WTC11 (cell line): Measurements from ENCODE around the gene APOD. TPM values are rescaled to one million over a fixed set of nuclear protein-coding genes. Genes with fewer than 3 reads are reported as not detected.

Experiments used
- ATAC-seq: fragments of 200-7000 bp; cut with Tn5 transposase; 2 replicates; pipeline ENCODE4 v1.10.0; 2021; ENCODE audit warnings: mild to moderate bottlenecking, moderate library complexity
- CTCF ChIA-PET: fragments of 300-600 bp; sonication (Branson Sonifier 250); formaldehyde crosslinking; loops from one replicate; lab custom pipeline; 2021; ENCODE audit warnings: antibody characterized with exemption; lab: Charles Lee
- POLR2A ChIA-PET: fragments of 350-600 bp; sonication (Branson Sonifier 250); formaldehyde crosslinking; loops from one replicate; lab custom pipeline; 2021; ENCODE audit warnings: antibody characterized with exemption; lab: Charles Lee
- DNase-seq: peaks from one replicate; pipeline ENCODE4 v3.0.0; 2021; ENCODE audit warnings: low spot score
- H3K27ac Mint-ChIP-seq: 2 replicates; pipeline ENCODE4 v1.8.0; 2021; ENCODE audit warnings: mixed read lengths
- H3K27me3 Mint-ChIP-seq: 2 replicates; pipeline ENCODE4 v1.8.0; 2021; ENCODE audit warnings: low read depth, mild to moderate bottlenecking, moderate library complexity, mixed read lengths
- H3K36me3 Mint-ChIP-seq: 2 replicates; pipeline ENCODE4 v1.8.0; 2021; ENCODE audit warnings: mixed read lengths
- H3K4me1 Mint-ChIP-seq: 2 replicates; pipeline ENCODE4 v1.8.0; 2022; ENCODE audit warnings: mixed read lengths
- H3K4me3 Mint-ChIP-seq: 2 replicates; pipeline ENCODE4 v1.8.0; 2021; ENCODE audit warnings: mild to moderate bottlenecking, moderate library complexity, mixed read lengths
- H3K9me3 Mint-ChIP-seq: 2 replicates; pipeline ENCODE4 v1.8.0; 2021; ENCODE audit warnings: mixed read lengths
- ARID4B ChIP-seq: sonication (generic); formaldehyde crosslinking; IDR thresholded peaks from 2 replicates; pipeline ENCODE4 v1.8.0; 2023; ENCODE audit warnings: missing genetic modification reagents, mild to moderate bottlenecking, borderline replicate concordance
- CDX4 ChIP-seq: fragments of 250-450 bp; sonication (Bioruptor Pico); IDR thresholded peaks from 2 replicates; pipeline ENCODE4 v1.9.0; 2021; ENCODE audit warnings: moderate library complexity, mild to moderate bottlenecking, inconsistent platforms, borderline replicate concordance
- CREB1 ChIP-seq: sonication (generic); formaldehyde crosslinking; IDR thresholded peaks from 2 replicates; pipeline ENCODE4 v1.8.0; 2023; ENCODE audit warnings: mild to moderate bottlenecking, missing genetic modification reagents
- CTCF ChIP-seq: fragments of 200-600 bp; IDR thresholded peaks from 2 replicates; pipeline ENCODE4 v1.8.0; 2022; ENCODE audit warnings: antibody characterized with exemption
- E2F4 ChIP-seq: sonication (generic); formaldehyde crosslinking; IDR thresholded peaks from 2 replicates; pipeline ENCODE4 v1.8.1; 2022; ENCODE audit warnings: low read depth, mild to moderate bottlenecking, moderate library complexity, missing genetic modification reagents, borderline replicate concordance
- GABPB1 ChIP-seq: sonication (generic); formaldehyde crosslinking; IDR thresholded peaks from 2 replicates; pipeline ENCODE4 v1.8.1; 2023; ENCODE audit warnings: mild to moderate bottlenecking, missing genetic modification reagents
- JAZF1 ChIP-seq: fragments of 250-450 bp; sonication (Bioruptor Pico); IDR thresholded peaks from 2 replicates; pipeline ENCODE4 v1.9.0; 2021; ENCODE audit warnings: moderate library complexity, mild to moderate bottlenecking, inconsistent platforms
- JUN ChIP-seq: sonication (generic); formaldehyde crosslinking; IDR thresholded peaks from 2 replicates; pipeline ENCODE4 v1.8.0; 2023; ENCODE audit warnings: mild to moderate bottlenecking, missing genetic modification reagents
- MXD4 ChIP-seq: fragments of 250-450 bp; sonication (Bioruptor Pico); IDR thresholded peaks from 2 replicates; pipeline ENCODE4 v1.8.0; 2021; ENCODE audit warnings: mild to moderate bottlenecking, moderate library complexity, borderline replicate concordance
- NFATC4 ChIP-seq: fragments of 250-450 bp; sonication (Bioruptor Pico); IDR thresholded peaks from 2 replicates; pipeline ENCODE4 v1.9.0; 2021; ENCODE audit warnings: mild to moderate bottlenecking
- TEAD1 ChIP-seq: sonication (generic); formaldehyde crosslinking; IDR thresholded peaks from 2 replicates; pipeline ENCODE4 v1.8.0; 2022; ENCODE audit warnings: mild to moderate bottlenecking, missing genetic modification reagents
- TEAD4 ChIP-seq: sonication (generic); formaldehyde crosslinking; IDR thresholded peaks from 2 replicates; pipeline ENCODE4 v1.8.0; 2022; ENCODE audit warnings: mild to moderate bottlenecking, missing genetic modification reagents
- USF1 ChIP-seq: sonication (generic); formaldehyde crosslinking; IDR thresholded peaks from 2 replicates; pipeline ENCODE4 v1.8.0; 2022; ENCODE audit warnings: mild to moderate bottlenecking, missing genetic modification reagents
- USF2 ChIP-seq: sonication (generic); formaldehyde crosslinking; IDR thresholded peaks from 2 replicates; pipeline ENCODE4 v1.8.1; 2023; ENCODE audit warnings: mild to moderate bottlenecking, missing genetic modification reagents, moderate library complexity
- ZBTB21 ChIP-seq: sonication (generic); formaldehyde crosslinking; IDR thresholded peaks from 2 replicates; pipeline ENCODE4 v1.8.1; 2023; ENCODE audit warnings: mild to moderate bottlenecking, missing genetic modification reagents, borderline replicate concordance
- ZBTB43 ChIP-seq: sonication (generic); formaldehyde crosslinking; IDR thresholded peaks from 2 replicates; pipeline ENCODE4 v1.8.1; 2023; ENCODE audit warnings: mild to moderate bottlenecking, missing genetic modification reagents
- ZNF396 ChIP-seq: fragments of 250-450 bp; sonication (Bioruptor Pico); IDR thresholded peaks from 2 replicates; pipeline ENCODE4 v1.8.0; 2021; ENCODE audit warnings: mild to moderate bottlenecking, moderate library complexity, borderline replicate concordance
- ZNF416 ChIP-seq: fragments of 250-450 bp; sonication (Bioruptor Pico); IDR thresholded peaks from 2 replicates; pipeline ENCODE4 v1.9.0; 2021; ENCODE audit warnings: mild to moderate bottlenecking, inconsistent platforms
- ZNF512 ChIP-seq: sonication (generic); formaldehyde crosslinking; IDR thresholded peaks from 2 replicates; pipeline ENCODE4 v1.8.1; 2022; ENCODE audit warnings: missing genetic modification reagents, borderline replicate concordance
- ZNF671 ChIP-seq: fragments of 250-450 bp; sonication (Bioruptor Pico); IDR thresholded peaks from 2 replicates; pipeline ENCODE4 v1.8.0; 2021; ENCODE audit warnings: mild to moderate bottlenecking
- total RNA-seq: library from RNA; stranded (reverse); gene quantifications from 3 replicates; pipeline ENCODE4 v1.2.3, GENCODE V29; 2021

Gene APOD
- total RNA-seq, 1 experiment from 2014 or later = not detected

GRCh38 chr3:195546130-195546560, 37.6 kb downstream of the APOD start:
- POLR2A ChIA-PET = no interaction called here
- peaks cover 78% of the 10 kb centered on the region for H3K27me3 Mint-ChIP-seq
- TF ChIP-seq E2F4 (no peak), USF2 (CRISPR knock-in tag) (no peak), CTCF (no peak), ZBTB21 (CRISPR knock-in tag) (no peak), ZNF671 (CRISPR knock-in tag) (no peak), CDX4 (no peak)
- ATAC-seq = no peak
- H3K4me1 Mint-ChIP-seq = peaks cover 45% of the 10 kb centered on the region
- H3K4me3 Mint-ChIP-seq = no peak overlapping the region
- CTCF ChIA-PET = interaction anchor here (1.2 kb wide), 1 partner anchor 10 kb away, joined by 3 read pairs; no protein-coding TSS in a partner anchor
- no peaks in the 10 kb centered on the region for H3K9me3 Mint-ChIP-seq
- DNase-seq = no peak
- no peaks in the 10 kb centered on the region for H3K36me3 Mint-ChIP-seq
- H3K27ac Mint-ChIP-seq = no peak overlapping the region; the same call in 1 of the 2 replicates

GRCh38 chr3:195544634-195545033, 39.1 kb downstream of the APOD start:
- Mint-ChIP-seq H3K27ac (no peak overlapping the region), H3K4me1 (peaks cover 45% of the 10 kb centered on the region), H3K4me3 (no peak overlapping the region), H3K36me3 (no peaks in the 10 kb centered on the region), H3K9me3 (no peaks in the 10 kb centered on the region), H3K27me3 (peaks cover 65% of the 10 kb centered on the region)
- CTCF ChIA-PET = interaction anchor here (1.1 to 3.5 kb wide), 2 partner anchors 274 to 857 kb away, joined by 3 to 37 read pairs; partner anchors contain the start of gene XXYLT1
- ATAC-seq = no peak
- POLR2A ChIA-PET = no interaction called here
- DNase-seq = no peak
- TF ChIP-seq NFATC4 (no peak), TEAD1 (CRISPR knock-in tag) (no peak), JAZF1 (CRISPR knock-in tag) (no peak), ZNF396 (CRISPR knock-in tag) (no peak), ZNF512 (no peak), USF2 (CRISPR knock-in tag) (no peak), ZBTB43 (CRISPR knock-in tag) (no peak), ZNF416 (CRISPR knock-in tag) (no peak), MXD4 (CRISPR knock-in tag) (no peak), CREB1 (CRISPR knock-in tag) (no peak), ARID4B (no peak), JUN (no peak), GABPB1 (CRISPR knock-in tag) (no peak), TEAD4 (CRISPR knock-in tag) (no peak), USF1 (CRISPR knock-in tag) (no peak)
